HepG2 (cell line): ENCODE results near the gene NKAIN2. TPM values are rescaled to one million over a fixed set of nuclear protein-coding genes. Genes with fewer than 3 reads are reported as not detected.

Experiments
- ATAC-seq: fragments of 200-7000 bp; cut with Tn5 transposase; 3 replicates; pipeline ENCODE4 v1.9.1; 2020; ENCODE audit warnings: mild to moderate bottlenecking, moderate library complexity
- BruUV-seq: library from RNA; stranded (reverse); fragments of 400-500 nt; replicated peaks from 2 replicates; lab custom pipeline; 2021; lab: Mats Ljungman, UMichigan
- CTCF ChIA-PET: fragments of 300-600 bp; formaldehyde crosslinking; extraction: SDS; loops from one replicate; lab custom pipeline; 2021; ENCODE audit warnings: low total read pairs, inconsistent platforms, low intra/inter-chr PET ratio; lab: Yijun Ruan, JAX
- POLR2A ChIA-PET: fragments of 350-600 bp; sonication (Branson Sonifier 250); formaldehyde crosslinking; loops from one replicate; lab custom pipeline; 2020; ENCODE audit warnings: antibody characterized with exemption, inconsistent platforms; lab: Yijun Ruan, JAX
- DNase-seq: peaks from one replicate; pipeline ENCODE4 v3.0.0-alpha.2; 2015; ENCODE audit warnings: low spot score
- FAIRE-seq: peaks from 3 replicates; lab custom pipeline; 2011; peaks lifted over from hg19 to GRCh38; lab: Jason Lieb, UNC
- H2AFZ ChIP-seq: one replicate; pipeline ENCODE4 v1.6.1; 2011; ENCODE audit warnings: low read length, inconsistent platforms
- H3K27ac ChIP-seq: fragments of 300-600 bp; 3 replicates; pipeline ENCODE4 v1.8.0; 2011; ENCODE audit warnings: mixed run types, mild to moderate bottlenecking, mixed read lengths, low read length, inconsistent platforms; ENCODE audit not compliant: insufficient read depth; ENCODE audit errors: extremely low read length
- H3K27me3 ChIP-seq, 2 experiments: fragments of 200-600 bp in 1 of 2; 2 replicates in 1 of 2; 3 replicates in 1 of 2; pipeline versions ENCODE4 v1.6.0 to v1.8.0; 2011; ENCODE audit warnings: low read length in 2 of 2, mild to moderate bottlenecking in 2 of 2, moderate library complexity in 2 of 2, inconsistent platforms in 1 of 2; ENCODE audit not compliant: insufficient read depth in 2 of 2, control insufficient read depth in 1 of 2
- H3K36me3 ChIP-seq, 2 experiments: fragments of 200-600 bp in 1 of 2; replicated peaks in 1 of 2; 2 replicates in 1 of 2; 3 replicates in 1 of 2; pipeline versions ENCODE4 v1.5.1 to v1.8.0; 2011; ENCODE audit warnings: low read length in 2 of 2, inconsistent platforms in 1 of 2; ENCODE audit not compliant: insufficient read depth in 2 of 2, control insufficient read depth in 1 of 2
- H3K4me1 ChIP-seq: 2 replicates; pipeline ENCODE4 v1.5.1; 2012; ENCODE audit warnings: low read length, inconsistent platforms; ENCODE audit not compliant: insufficient read depth
- H3K4me2 ChIP-seq: 2 replicates; pipeline ENCODE4 v1.6.0; 2011; ENCODE audit warnings: low read depth, low read length, inconsistent platforms
- H3K4me3 ChIP-seq, 3 experiments: fragments of 200-600 bp in 1 of 3; sonication (generic), shearing (Covaris generic) in 1 of 3; replicated peaks in 1 of 3; 2 replicates each; pipeline ENCODE4 v1.5.1; 2011 to 2016; ENCODE audit warnings: low read length in 3 of 3, inconsistent platforms in 2 of 3, low read depth in 2 of 3, mild to moderate bottlenecking in 2 of 3, control low read depth in 1 of 3, mixed read lengths in 1 of 3; ENCODE audit not compliant: insufficient read depth in 1 of 3
- H3K79me2 ChIP-seq: one replicate; pipeline ENCODE4 v1.6.1; 2011; ENCODE audit warnings: low read length, inconsistent platforms; ENCODE audit not compliant: insufficient read depth
- H3K9ac ChIP-seq: 2 replicates; pipeline ENCODE4 v1.6.0; 2011; ENCODE audit warnings: mild to moderate bottlenecking, low read depth, low read length, inconsistent platforms; ENCODE audit not compliant: insufficient read depth
- H3K9me3 ChIP-seq: 2 replicates; pipeline ENCODE4 v1.5.1; 2012; ENCODE audit warnings: mild to moderate bottlenecking, low read length
- H4K20me1 ChIP-seq: 2 replicates; pipeline ENCODE4 v1.6.0; 2011; ENCODE audit warnings: inconsistent platforms, mild to moderate bottlenecking, low read length, moderate library complexity; ENCODE audit not compliant: insufficient read depth
- GATAD1 ChIP-seq: IDR thresholded peaks from 2 replicates; pipeline ENCODE4 v1.6.1; 2016; ENCODE audit warnings: missing genetic modification reagents, missing compliant biosample characterization
- GFI1 ChIP-seq: sonication (generic); formaldehyde crosslinking; IDR thresholded peaks from 2 replicates; pipeline ENCODE4 v1.5.0; 2020; ENCODE audit warnings: missing genetic modification reagents, mild to moderate bottlenecking, borderline replicate concordance
- GTF3A ChIP-seq: sonication (generic); formaldehyde crosslinking; conservative IDR thresholded peaks from 2 replicates; pipeline ENCODE4 v1.4.0; 2020; ENCODE audit warnings: mild to moderate bottlenecking, missing genetic modification reagents
- HES4 ChIP-seq: sonication (generic); formaldehyde crosslinking; IDR thresholded peaks from 2 replicates; pipeline ENCODE4 v1.9.0; 2021; ENCODE audit warnings: mild to moderate bottlenecking, missing genetic modification reagents, borderline replicate concordance
- RAD51 ChIP-seq: fragments of 450-650 bp; IDR thresholded peaks from 2 replicates; pipeline ENCODE4 v1.6.1; 2016; ENCODE audit warnings: borderline replicate concordance
- SCMH1 ChIP-seq: sonication (generic); formaldehyde crosslinking; IDR thresholded peaks from 2 replicates; pipeline ENCODE4 v1.9.0; 2021; ENCODE audit warnings: missing genetic modification reagents, mild to moderate bottlenecking, borderline replicate concordance
- ZNF333 ChIP-seq: sonication (generic); formaldehyde crosslinking; IDR thresholded peaks from 2 replicates; pipeline ENCODE4 v1.4.0; 2020; ENCODE audit warnings: mild to moderate bottlenecking, missing genetic modification reagents, borderline replicate concordance
- ZNF644 ChIP-seq: IDR thresholded peaks from 2 replicates; pipeline ENCODE4 v1.6.1; 2016; ENCODE audit warnings: low read depth
- ZNF747 ChIP-seq: sonication (generic); formaldehyde crosslinking; IDR thresholded peaks from 2 replicates; pipeline ENCODE4 v1.8.1; 2023; ENCODE audit warnings: missing genetic modification reagents, mild to moderate bottlenecking, borderline replicate concordance
- ZSCAN9 ChIP-seq: IDR thresholded peaks from 2 replicates; pipeline ENCODE4 v1.6.1; 2016; ENCODE audit warnings: borderline replicate concordance
- WGBS: methylation state at CpG from one replicate; pipeline ENCODE4 v1.1.6; 2017; ENCODE audit warnings: low lambda C conversion rate; 5-methylcytosine and 5-hydroxymethylcytosine counted together
- in situ Hi-C: cut with HindIII; loops from 2 replicates; pipeline ENCODE4 v1.10.0; 2017; ENCODE audit warnings: low pct_unique_long_range_greater_than_20kb; ENCODE audit not compliant: extremely low pct_ligation_motif_present
- intact Hi-C: fragments of 100-400 bp; cut with micrococcal nuclease; formaldehyde crosslinking; loops from one replicate; pipeline ENCODE4 v1.10.0; 2022; ENCODE audit not compliant: unreplicated experiment
- polyA plus RNA-seq, 8 experiments: library from polyadenylated mRNA; depleted of rRNA in 3 of 8; stranded (reverse) in 7 of 8; unstranded in 1 of 8; fragments of >200 nt; fragmentation: Illumina TruSeq in 4 of 8; extraction: Trizol in 4 of 8; gene quantifications; 2 replicates each; pipeline versions ENCODE4 v1.2.1 to v1.2.3, GENCODE V29; 2011 to 2016; ENCODE audit warnings: low read depth in 4 of 8, missing spikeins in 1 of 8, mixed read lengths in 1 of 8; ENCODE audit not compliant: insufficient read depth in 1 of 8
- total RNA-seq, 5 experiments: library from RNA; depleted of rRNA; stranded (reverse); fragments of >200 nt; fragmentation: Illumina TruSeq; extraction: Trizol; gene quantifications; 2 replicates each; pipeline ENCODE4 v1.2.3, GENCODE V29; 2016; ENCODE audit warnings: low read depth in 1 of 5
- TF ChIP-seq, protein P1 (sequence below): sonication (generic); formaldehyde crosslinking; IDR thresholded peaks from 2 replicates; pipeline ENCODE4 v1.5.0; 2020; ENCODE audit warnings: mild to moderate bottlenecking, missing genetic modification reagents
- TF ChIP-seq, protein P2 (sequence below): sonication (generic); formaldehyde crosslinking; IDR thresholded peaks from 2 replicates; pipeline ENCODE4 v1.8.1; 2022; ENCODE audit warnings: mild to moderate bottlenecking, missing genetic modification reagents
- TF ChIP-seq, protein P3 (sequence below): sonication (generic); formaldehyde crosslinking; IDR thresholded peaks from 2 replicates; pipeline ENCODE4 v1.5.0; 2020; ENCODE audit warnings: mild to moderate bottlenecking, missing genetic modification reagents, borderline replicate concordance

NKAIN2 gene
- total and polyA plus RNA-seq, 2 of the 13 experiments (the other 11 are each of a cell fraction or from before 2014, with no cell fraction given), result not detected

DNA sequence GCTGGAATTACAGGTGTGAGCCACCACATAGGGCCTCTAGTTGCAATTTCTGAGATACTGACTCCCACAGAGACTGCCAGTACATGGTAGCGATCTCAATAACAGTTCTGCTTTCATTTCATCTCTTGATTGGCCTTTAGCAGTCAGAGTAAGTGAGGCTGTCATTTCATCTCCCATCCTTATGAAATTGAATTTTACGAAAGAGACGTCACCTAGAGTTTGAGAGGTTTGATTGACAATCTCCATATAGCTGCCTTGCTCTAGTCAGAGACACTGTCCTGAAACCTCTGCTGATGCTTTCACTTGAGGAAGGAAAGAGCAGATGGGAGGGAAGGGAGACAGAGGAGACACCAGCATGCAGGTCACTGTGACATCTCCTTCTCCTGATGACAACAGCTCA is 466.1 kb downstream of the NKAIN2 start:
- WGBS, result 20% methylated on average over 3 of the region's 3 CpGs

More for the DNA sequence above, 466.1 kb downstream of the NKAIN2 start:
- POLR2A ChIA-PET, result no interaction called here
- intact Hi-C loops, result no loop called here
- in situ Hi-C loops, result no loop called here
- DNase-seq (no peak), FAIRE-seq (no peak), ATAC-seq (no peak)
- Histone ChIP-seq H3K36me3 (no peaks in the 10 kb centered on the region), H3K27me3 (no peaks in the 10 kb centered on the region), H3K27ac (no peak overlapping the region), H3K4me1 (no peaks in the 10 kb centered on the region), H3K4me2 (no peak overlapping the region), H3K9me3 (0 out of 2 replicates have a peak, but pooled peaks cover 4% of the 10 kb centered on the region), H3K9ac (no peak overlapping the region), H3K79me2 (no peaks in the 10 kb centered on the region), H4K20me1 (no peaks in the 10 kb centered on the region), H2AFZ (no peak overlapping the region), H3K4me3 (no peak overlapping the region)
- CTCF ChIA-PET, result no interaction called here
- BruUV-seq, result no TSS peak
- no peak for TF ChIP-seq GTF3A (CRISPR knock-in tag)
- TF ChIP-seq RAD51, result no peak
- no peak for TF ChIP-seq HES4 (CRISPR knock-in tag)
- TF ChIP-seq, protein P1, sequence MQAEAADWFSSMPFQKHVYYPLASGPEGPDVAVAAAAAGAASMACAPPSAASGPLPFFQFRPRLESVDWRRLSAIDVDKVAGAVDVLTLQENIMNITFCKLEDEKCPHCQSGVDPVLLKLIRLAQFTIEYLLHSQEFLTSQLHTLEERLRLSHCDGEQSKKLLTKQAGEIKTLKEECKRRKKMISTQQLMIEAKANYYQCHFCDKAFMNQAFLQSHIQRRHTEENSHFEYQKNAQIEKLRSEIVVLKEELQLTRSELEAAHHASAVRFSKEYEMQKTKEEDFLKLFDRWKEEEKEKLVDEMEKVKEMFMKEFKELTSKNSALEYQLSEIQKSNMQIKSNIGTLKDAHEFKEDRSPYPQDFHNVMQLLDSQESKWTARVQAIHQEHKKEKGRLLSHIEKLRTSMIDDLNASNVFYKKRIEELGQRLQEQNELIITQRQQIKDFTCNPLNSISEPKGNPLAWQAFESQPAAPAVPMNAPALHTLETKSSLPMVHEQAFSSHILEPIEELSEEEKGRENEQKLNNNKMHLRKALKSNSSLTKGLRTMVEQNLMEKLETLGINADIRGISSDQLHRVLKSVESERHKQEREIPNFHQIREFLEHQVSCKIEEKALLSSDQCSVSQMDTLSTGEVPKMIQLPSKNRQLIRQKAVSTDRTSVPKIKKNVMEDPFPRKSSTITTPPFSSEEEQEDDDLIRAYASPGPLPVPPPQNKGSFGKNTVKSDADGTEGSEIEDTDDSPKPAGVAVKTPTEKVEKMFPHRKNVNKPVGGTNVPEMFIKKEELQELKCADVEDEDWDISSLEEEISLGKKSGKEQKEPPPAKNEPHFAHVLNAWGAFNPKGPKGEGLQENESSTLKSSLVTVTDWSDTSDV (CRISPR knock-in tag), result no peak
- TF ChIP-seq, protein P2, sequence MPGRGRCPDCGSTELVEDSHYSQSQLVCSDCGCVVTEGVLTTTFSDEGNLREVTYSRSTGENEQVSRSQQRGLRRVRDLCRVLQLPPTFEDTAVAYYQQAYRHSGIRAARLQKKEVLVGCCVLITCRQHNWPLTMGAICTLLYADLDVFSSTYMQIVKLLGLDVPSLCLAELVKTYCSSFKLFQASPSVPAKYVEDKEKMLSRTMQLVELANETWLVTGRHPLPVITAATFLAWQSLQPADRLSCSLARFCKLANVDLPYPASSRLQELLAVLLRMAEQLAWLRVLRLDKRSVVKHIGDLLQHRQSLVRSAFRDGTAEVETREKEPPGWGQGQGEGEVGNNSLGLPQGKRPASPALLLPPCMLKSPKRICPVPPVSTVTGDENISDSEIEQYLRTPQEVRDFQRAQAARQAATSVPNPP (CRISPR knock-in tag), result no peak
- no peak for TF ChIP-seq ZNF644
- TF ChIP-seq SCMH1 (CRISPR knock-in tag), result no peak
- no peak for TF ChIP-seq GATAD1 (CRISPR knock-in tag)
- TF ChIP-seq ZNF747 (CRISPR knock-in tag), result no peak
- TF ChIP-seq, protein P3, sequence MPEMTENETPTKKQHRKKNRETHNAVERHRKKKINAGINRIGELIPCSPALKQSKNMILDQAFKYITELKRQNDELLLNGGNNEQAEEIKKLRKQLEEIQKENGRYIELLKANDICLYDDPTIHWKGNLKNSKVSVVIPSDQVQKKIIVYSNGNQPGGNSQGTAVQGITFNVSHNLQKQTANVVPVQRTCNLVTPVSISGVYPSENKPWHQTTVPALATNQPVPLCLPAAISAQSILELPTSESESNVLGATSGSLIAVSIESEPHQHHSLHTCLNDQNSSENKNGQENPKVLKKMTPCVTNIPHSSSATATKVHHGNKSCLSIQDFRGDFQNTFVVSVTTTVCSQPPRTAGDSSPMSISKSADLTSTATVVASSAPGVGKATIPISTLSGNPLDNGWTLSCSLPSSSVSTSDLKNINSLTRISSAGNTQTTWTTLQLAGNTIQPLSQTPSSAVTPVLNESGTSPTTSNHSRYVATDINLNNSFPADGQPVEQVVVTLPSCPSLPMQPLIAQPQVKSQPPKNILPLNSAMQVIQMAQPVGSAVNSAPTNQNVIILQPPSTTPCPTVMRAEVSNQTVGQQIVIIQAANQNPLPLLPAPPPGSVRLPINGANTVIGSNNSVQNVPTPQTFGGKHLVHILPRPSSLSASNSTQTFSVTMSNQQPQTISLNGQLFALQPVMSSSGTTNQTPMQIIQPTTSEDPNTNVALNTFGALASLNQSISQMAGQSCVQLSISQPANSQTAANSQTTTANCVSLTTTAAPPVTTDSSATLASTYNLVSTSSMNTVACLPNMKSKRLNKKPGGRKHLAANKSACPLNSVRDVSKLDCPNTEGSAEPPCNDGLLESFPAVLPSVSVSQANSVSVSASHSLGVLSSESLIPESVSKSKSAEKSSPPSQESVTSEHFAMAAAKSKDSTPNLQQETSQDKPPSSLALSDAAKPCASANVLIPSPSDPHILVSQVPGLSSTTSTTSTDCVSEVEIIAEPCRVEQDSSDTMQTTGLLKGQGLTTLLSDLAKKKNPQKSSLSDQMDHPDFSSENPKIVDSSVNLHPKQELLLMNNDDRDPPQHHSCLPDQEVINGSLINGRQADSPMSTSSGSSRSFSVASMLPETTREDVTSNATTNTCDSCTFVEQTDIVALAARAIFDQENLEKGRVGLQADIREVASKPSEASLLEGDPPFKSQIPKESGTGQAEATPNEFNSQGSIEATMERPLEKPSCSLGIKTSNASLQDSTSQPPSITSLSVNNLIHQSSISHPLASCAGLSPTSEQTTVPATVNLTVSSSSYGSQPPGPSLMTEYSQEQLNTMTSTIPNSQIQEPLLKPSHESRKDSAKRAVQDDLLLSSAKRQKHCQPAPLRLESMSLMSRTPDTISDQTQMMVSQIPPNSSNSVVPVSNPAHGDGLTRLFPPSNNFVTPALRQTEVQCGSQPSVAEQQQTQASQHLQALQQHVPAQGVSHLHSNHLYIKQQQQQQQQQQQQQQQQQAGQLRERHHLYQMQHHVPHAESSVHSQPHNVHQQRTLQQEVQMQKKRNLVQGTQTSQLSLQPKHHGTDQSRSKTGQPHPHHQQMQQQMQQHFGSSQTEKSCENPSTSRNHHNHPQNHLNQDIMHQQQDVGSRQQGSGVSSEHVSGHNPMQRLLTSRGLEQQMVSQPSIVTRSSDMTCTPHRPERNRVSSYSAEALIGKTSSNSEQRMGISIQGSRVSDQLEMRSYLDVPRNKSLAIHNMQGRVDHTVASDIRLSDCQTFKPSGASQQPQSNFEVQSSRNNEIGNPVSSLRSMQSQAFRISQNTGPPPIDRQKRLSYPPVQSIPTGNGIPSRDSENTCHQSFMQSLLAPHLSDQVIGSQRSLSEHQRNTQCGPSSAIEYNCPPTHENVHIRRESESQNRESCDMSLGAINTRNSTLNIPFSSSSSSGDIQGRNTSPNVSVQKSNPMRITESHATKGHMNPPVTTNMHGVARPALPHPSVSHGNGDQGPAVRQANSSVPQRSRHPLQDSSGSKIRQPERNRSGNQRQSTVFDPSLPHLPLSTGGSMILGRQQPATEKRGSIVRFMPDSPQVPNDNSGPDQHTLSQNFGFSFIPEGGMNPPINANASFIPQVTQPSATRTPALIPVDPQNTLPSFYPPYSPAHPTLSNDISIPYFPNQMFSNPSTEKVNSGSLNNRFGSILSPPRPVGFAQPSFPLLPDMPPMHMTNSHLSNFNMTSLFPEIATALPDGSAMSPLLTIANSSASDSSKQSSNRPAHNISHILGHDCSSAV (CRISPR knock-in tag), result no peak
- TF ChIP-seq ZSCAN9 (CRISPR knock-in tag), result no peak
- no peak for TF ChIP-seq ZNF333
- no peak for TF ChIP-seq GFI1 (CRISPR knock-in tag)
